ENCODE data around the gene NRSN2.

- no peak for TF ChIP-seq POLR2A (IDR thresholded peaks at IDR 0.05)
- TF ChIP-seq CTCF (IDR thresholded peaks at IDR 0.05) = no peak
- TF ChIP-seq POLR2AphosphoS5 (IDR thresholded peaks at IDR 0.05) = no peak
Measured at GRCh38 chr20:356745-357144, 9.8 kb downstream of the NRSN2 start.
